ENCODE results near the gene CCSER1.
"Not testable (repeated sequence)": the region's sequence is repeated elsewhere in the genome, so short reads cannot be mapped to it uniquely, and the experiment has no call there.

CCSER1 gene

DNA sequence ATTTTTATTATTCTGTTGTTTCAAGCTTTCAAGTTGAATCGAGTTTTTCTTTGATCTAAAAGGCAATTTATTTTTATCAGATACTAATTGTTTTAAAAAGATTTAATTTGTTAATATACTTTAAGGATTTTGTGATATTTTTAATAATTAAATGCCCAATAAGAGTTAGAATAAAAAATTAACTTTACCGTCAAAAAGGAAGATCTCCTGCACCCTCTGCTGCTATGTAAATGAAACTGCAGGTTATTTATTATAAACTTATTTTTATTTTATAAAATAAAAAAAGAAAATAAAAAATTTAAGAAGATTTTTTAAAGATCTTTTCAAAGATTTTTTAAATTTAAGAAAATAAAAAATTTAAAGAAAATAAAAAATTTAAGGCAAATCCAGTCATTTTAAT lies 166.1 kb downstream of the CCSER1 start:
- no peak for DNase-seq (ENCODE audit: low read depth in 2 of 2)

DNA sequence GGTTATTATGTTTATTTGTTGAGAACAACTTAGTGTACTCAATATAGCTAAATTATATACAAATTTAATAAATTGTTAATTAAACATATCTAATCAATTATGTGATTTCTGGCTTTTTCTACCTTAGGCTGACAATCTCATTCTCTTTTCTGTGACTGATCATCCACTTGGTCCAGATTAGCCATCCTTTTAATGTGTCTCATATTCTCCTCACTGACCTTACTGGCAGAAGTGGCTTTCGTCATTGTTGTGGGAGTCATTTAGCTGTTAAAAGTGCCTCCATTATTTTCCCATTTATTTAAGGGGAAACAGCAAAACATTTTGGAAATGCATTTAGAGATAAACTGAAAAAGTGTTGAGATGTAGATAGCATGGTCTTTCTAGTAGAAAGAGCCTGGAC lies 172.2 kb downstream of the CCSER1 start:
- DNase-seq (ENCODE audit: low read depth in 2 of 2) = no peak

- no peak for DNase-seq (ENCODE audit: low read depth in 2 of 2)
Measured at GRCh38 chr4:90306810-90307209, 179.6 kb downstream of the CCSER1 start.

GRCh38 chr4:90317140-90317539 lies 189.9 kb downstream of the CCSER1 start:
- not testable (repeated sequence) for DNase-seq (ENCODE audit: low read depth in 2 of 2)

DNA sequence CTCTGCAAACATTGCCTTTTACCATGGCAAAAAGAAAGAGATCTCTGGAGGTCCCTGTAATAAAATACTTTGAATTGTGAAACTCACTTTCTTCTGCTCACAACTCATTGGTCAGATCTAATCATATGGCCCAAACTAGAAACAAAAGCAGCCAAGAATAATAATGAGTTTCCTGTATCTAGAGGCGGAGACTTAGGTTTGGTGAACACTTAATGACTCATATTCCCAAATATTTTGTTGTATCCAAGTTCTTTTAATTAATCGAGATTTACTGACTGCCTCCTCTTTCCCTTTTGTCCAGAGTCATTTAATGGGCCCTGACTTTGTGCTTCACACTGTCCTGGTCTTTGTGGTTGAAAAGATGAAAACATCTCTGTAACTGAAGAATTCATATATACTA lies 190.6 kb downstream of the CCSER1 start:
- no peak for DNase-seq (ENCODE audit: low read depth in 2 of 2)

GRCh38 chr4:90318193-90318592 lies 191.0 kb downstream of the CCSER1 start:
- no peak for DNase-seq (ENCODE audit: low read depth in 2 of 2)

- no peak for DNase-seq (ENCODE audit: low read depth in 2 of 2)
Measured at GRCh38 chr4:90328558-90328957, 201.4 kb downstream of the CCSER1 start.

DNA sequence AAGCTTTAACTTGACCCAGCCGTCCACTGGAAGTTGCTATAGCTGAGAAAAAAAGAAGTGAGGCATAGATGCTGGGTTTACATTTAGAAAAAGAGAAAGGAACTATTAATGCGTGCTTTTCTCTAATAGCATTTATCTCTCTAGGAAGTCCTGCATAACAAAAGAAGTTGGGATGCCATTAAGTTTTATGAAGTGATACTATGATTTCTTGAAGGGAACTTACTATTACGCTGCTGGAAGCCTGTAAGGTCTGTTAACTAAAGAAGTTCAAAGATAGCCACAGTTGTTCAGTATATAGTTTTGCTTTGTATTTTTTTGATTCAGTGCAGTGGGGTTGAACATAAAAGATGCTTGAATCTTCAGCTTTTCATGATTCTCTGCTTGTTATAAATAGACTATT lies 203.4 kb downstream of the CCSER1 start:
- no peak for DNase-seq (ENCODE audit: low read depth in 2 of 2)

DNA sequence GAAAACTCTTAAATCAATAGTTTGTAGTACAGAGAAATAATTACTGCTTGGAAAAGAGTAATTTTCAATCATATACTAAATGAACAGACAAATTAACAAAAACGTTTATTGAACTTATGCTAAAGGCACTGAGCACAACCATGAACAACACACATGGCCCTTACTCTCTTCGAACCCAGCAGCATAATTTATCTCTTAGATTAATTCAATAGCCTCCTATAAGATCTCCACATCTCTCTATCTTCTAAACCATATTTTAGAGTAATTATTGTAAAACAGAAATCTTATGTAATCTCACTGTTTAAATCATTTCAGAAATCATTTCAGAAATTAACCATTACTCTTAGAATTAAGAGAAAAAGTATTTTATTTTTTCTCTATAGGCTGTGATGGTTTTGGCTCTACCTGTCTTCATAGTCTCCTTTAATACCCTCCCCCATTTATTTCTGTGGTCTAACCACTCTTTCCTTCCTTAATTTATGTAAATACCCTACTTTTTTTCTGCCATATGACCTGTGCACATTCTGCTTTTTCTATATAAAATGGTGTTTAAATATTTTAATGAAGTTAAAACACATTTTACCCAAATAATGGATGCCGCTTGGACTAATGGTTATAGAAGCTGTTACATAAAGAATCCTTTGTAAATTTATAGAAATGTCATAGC lies 218.5 kb downstream of the CCSER1 start:
- DNase-seq (ENCODE audit: low read depth in 2 of 2) = no peak

DNA sequence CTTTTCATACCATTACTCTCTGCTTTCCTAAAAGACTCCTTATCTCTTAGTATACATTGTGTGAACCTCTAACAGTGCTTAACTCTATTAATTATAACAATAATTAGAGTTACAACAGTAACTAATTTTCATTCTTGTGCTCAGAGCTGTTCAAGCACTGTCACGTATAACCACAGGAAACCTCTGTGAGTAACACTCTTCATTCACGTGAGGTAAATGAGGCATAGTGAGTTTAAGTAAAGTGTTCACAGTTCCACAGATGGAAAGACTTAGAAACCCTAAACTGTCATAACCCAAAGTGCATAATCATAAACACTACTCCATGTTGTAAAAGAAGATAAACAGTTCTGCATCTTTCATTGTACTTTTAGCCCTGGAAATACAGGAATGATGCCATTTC lies 222.4 kb downstream of the CCSER1 start:
- no peak for DNase-seq (ENCODE audit: low read depth in 2 of 2)

GRCh38 chr4:90357117-90357710 lies 230.0 kb downstream of the CCSER1 start:
- DNase-seq (ENCODE audit: low read depth in 2 of 2) = no peak

DNA sequence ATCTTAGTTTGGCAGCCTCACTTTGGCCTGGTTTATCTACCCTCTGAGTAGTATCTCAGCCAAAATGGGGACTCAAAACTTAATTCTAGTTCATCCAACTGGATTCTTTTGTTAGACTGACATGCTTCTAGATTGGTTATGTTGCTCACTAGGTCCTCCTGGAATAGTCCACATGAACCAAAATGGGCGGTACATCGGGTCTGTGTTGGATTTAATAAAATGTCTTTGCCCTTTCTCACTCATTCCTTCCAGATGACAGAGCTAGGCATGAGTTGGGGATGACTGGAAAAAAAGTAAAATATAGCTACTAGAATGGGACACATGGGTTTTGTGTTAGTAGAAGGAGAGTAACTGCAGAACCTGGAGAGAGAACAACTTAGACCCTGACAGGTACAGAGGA lies 247.9 kb downstream of the CCSER1 start:
- DNase-seq (ENCODE audit: low read depth in 2 of 2) = no peak

GRCh38 chr4:90393215-90393614 lies 266.0 kb downstream of the CCSER1 start:
- DNase-seq (ENCODE audit: low read depth in 2 of 2) = no peak

- DNase-seq (ENCODE audit: low read depth in 2 of 2) = no peak
Measured at GRCh38 chr4:90403781-90404180, 276.6 kb downstream of the CCSER1 start.

- not testable (repeated sequence) for DNase-seq (ENCODE audit: low read depth in 2 of 2)
Measured at GRCh38 chr4:90407897-90408296, 280.7 kb downstream of the CCSER1 start.

GRCh38 chr4:90412786-90413185 lies 285.6 kb downstream of the CCSER1 start:
- not testable (repeated sequence) for DNase-seq (ENCODE audit: low read depth in 2 of 2)

DNA sequence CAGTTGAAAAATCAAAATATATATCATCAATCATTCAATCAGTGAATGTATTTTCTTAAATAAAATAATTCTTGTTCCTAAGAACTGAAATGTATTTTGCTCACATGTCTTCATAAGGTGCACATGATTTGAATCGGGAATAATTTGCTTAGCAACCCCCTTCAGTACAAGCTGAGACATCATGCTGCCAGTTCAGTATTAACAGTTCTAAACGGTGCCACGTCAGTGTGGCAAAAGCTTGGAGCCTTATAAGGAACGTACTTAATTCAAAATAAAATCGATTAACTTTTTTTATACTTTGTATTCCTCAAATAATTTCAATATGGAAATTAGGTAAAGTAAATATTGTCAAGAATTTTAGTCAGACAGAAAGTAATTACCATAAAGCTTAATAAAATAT lies 287.9 kb downstream of the CCSER1 start:
- DNase-seq (ENCODE audit: low read depth in 2 of 2) = no peak

DNA sequence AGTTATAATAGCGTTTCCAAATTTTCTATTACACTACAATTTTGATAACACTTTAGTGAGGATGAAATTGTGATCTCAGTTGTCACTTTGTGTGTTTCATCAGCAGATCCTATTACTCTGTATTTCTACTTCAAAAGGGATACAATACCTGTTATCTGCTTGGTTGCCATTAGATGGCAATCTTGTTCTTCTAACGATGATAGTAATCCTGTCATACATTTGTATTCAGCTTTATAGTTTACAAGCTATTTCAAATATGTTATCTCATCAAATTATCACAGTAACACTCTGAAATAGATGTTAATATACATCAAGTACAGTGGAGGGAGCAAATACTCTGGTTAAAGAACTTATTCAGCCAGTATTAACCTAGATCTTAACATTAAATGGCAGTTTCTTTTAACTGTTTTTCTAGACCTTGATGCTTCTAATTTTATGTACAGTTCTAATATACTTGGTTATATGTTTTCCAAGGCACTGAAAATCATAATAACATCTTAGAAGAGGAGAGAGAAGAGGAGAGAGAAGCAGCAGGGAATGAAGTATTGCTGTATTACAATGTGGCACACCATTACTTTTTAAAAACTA lies 292.0 kb downstream of the CCSER1 start:
- DNase-seq (ENCODE audit: low read depth in 2 of 2) = no peak

DNA sequence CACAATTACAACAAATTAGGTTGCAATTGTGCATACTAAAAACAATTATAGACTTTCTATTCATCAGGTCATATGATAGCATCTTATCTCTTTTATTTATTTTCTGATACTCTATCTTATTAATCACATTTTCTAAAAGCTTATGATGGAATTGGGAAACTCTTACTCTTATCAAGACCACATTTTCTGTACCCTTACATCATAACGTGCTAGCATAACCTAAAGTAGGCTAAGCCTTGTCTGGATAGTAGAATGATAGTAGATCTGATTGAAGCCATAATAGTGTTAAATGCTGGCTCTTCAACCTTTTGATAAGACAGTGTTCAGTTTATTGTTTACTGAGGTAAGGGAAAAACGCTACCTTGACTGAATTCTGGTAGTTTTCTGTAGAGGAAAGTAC lies 294.0 kb downstream of the CCSER1 start:
- no peak for DNase-seq (ENCODE audit: low read depth in 2 of 2)

GRCh38 chr4:90425893-90426292 lies 298.7 kb downstream of the CCSER1 start:
- no peak for DNase-seq (ENCODE audit: low read depth in 2 of 2)

DNA sequence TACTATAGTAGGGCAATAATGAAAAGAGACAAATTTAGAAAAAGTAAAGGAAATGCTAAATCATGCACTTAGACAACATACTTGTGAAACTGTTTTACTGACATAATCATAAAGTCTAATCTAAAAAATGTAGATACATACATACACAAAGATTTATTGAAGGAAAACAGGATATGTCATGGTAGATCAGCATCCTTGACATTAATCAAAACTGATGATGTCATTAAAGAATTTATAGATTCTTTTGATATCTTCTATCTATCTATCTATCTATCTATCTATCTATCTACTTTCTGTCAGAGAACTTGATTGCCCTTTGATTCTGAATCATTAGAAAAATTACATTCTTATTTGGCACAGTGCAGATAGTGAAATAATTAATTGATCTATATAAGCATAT lies 311.3 kb downstream of the CCSER1 start:
- DNase-seq (ENCODE audit: low read depth in 2 of 2) = no peak

DNA sequence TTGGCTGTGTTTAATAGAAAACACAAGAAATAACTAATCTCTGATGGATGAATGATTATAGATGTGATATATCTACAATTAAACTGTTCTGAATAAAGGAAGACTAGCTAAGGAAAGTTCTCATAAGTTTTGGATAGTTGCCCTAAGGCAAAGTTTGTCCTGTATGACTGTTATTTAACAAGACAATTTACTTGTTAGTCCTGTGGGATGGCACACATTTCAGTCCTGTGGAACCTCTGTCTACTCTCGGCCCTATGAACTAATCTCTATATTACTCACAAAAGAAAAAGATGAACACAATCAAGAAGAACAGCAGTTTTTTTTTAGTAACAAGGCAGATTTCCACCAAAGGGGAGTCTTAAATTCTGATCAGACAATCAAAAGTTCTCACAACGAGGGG lies 314.6 kb downstream of the CCSER1 start:
- DNase-seq (ENCODE audit: low read depth in 2 of 2) = no peak

DNA sequence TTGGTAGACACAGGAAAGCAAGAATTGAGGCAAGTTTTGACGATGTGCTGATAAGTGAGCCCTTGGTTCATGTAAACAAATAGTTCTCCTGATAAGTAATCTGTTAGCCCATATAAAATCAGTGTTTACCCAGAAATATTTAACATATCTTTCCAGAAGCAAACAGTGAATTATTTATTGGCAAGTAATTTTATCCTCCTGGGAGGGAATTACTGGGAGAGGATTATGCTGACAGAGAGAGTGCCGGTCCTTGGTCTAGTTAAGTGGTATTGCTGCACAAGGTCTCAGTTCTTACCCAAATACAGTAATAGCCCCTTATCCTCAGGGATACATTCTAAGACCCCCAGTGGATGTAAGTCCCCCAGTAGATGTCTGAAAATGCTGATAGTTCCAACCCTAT lies 315.4 kb downstream of the CCSER1 start:
- no peak for DNase-seq (ENCODE audit: low read depth in 2 of 2)

DNA sequence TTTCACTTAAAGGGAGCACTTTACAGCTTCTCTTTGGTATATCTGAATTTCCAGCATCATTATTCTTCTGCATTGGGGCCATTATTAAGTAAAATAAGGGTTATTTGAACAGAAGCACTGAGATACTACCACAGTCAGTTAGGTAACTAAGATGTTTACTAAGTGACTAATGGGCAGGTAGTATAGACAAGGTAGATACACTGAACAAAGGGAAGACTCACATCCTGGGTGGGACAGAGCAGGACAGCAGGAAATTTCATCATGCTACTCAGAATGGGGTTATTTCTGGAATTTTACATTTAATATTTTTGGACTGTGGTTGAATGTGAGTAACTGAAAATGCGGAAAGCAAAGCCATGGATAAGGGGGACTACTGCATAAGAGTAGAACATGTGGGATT lies 316.0 kb downstream of the CCSER1 start:
- no peak for DNase-seq (ENCODE audit: low read depth in 2 of 2)

Measured in stimulated activated CD4-positive, alpha-beta T cell treated with anti-CD3 and anti-CD28 coated beads, Interleukin-4, amount 100 ng/mL, for 48 hours (primary cell).